ENCODE data around the gene TMPRSS2. TPM values are rescaled to one million over a fixed set of nuclear protein-coding genes. Genes with fewer than 3 reads are reported as not detected.
"Not testable (repeated sequence)": the region's sequence is repeated elsewhere in the genome, so short reads cannot be mapped to it uniquely, and the experiment has no call there.

TMPRSS2 gene
- total and polyA plus RNA-seq, 2 donors (not counting 3 experiments of a cell fraction or from before 2014, with no cell fraction given) = not detected

DNA sequence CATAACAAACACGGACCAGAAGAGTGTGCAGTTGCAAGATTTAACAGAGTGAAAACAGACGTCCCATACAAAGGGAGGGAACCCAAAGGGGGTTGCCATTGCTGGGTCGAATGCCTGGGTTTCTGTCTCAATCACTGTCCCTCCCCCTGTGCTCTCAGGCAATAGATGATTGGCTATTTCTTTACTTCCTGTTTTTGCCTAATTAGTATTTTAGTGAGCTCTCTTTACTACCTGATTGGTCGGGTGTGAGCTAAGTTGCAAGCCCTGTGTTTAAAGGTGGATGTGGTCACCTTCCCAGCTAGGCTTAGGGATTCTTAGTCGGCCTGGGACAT is 84.7 kb downstream of the TMPRSS2 start:
- dilution Hi-C loops (cut with MboI; ENCODE audit: extremely low pct_ligation_motif_present, low sequenced_read_pairs); H3K27ac ChIP-seq (ENCODE audit: insufficient read depth, low read depth, low read length); FAIRE-seq; H3K4me2 ChIP-seq (ENCODE audit: insufficient read depth, low read length); H3K9ac ChIP-seq (replicated peaks; ENCODE audit: extremely low read depth, insufficient read depth, low read length); H3K4me3 ChIP-seq (replicated peaks in 1 of 3; ENCODE audit: insufficient read depth in 1 of 3, low read depth in 1 of 3, low read length in 3 of 3); H3K79me2 ChIP-seq (ENCODE audit: control insufficient read depth, insufficient read depth, low read length); H3K36me3 ChIP-seq (ENCODE audit: control insufficient read depth in 2 of 2, extremely low read depth in 1 of 2, insufficient read depth in 2 of 2, low read length in 2 of 2); H3K4me1 ChIP-seq (ENCODE audit: control insufficient read depth, extremely low read depth, insufficient read depth, low read length); POLR2A ChIA-PET; H4K20me1 ChIP-seq (replicated peaks; ENCODE audit: control insufficient read depth, extremely low read depth, insufficient read depth, low read length); DNase-seq (ENCODE audit: low read depth, low spot score); H3K9me3 ChIP-seq (replicated peaks; ENCODE audit: control insufficient read depth, insufficient read depth, low read length); H3K27me3 ChIP-seq (ENCODE audit: control insufficient read depth in 2 of 2, insufficient read depth in 2 of 2, low read length in 2 of 2); CTCF ChIA-PET; H3K9me1 ChIP-seq (replicated peaks; ENCODE audit: control insufficient read depth, extremely low read depth, insufficient read depth, low read length); H2AFZ ChIP-seq (ENCODE audit: low read depth, low read length); BruUV-seq (replicated peaks): not testable (repeated sequence)
- intact Hi-C loops (cut with micrococcal nuclease) = loop anchor here (5.0 kb wide), 1 partner anchor 256 kb away; the partner anchor contains the start of gene BACE2

GRCh38 chr21:41422546-41423304 is 85.2 kb downstream of the TMPRSS2 start:
- TF ChIP-seq GATA2 (IDR thresholded peaks at IDR 0.05; ENCODE audit: insufficient read depth, insufficient read length, low read depth, low read length) (no peak), POLR2AphosphoS5 (IDR thresholded peaks at IDR 0.05; ENCODE audit: insufficient read depth, low read depth, low read length) (no peak), MAX (IDR thresholded peaks at IDR 0.05; ENCODE audit: insufficient read depth, insufficient read length) (no peak), POLR2A (IDR thresholded peaks at IDR 0.05; ENCODE audit: low read depth, low read length) (no peak), CTCF (IDR thresholded peaks at IDR 0.05; ENCODE audit: extremely low read depth in 1 of 2, insufficient read depth in 1 of 2, low read depth in 1 of 2, low read length in 2 of 2) (no peak), MYC (IDR thresholded peaks at IDR 0.05; ENCODE audit: low read depth, low read length) (no peak), JUN (IDR thresholded peaks at IDR 0.05; ENCODE audit: borderline replicate concordance, insufficient read depth, insufficient read length, low read depth) (no peak)
- H4K20me1 ChIP-seq (replicated peaks; ENCODE audit: control insufficient read depth, extremely low read depth, insufficient read depth, low read length) = no peaks in the 10 kb centered on the region
- no peaks in the 10 kb centered on the region for H3K9me1 ChIP-seq (replicated peaks; ENCODE audit: control insufficient read depth, extremely low read depth, insufficient read depth, low read length)
- intact Hi-C loops (cut with micrococcal nuclease) (loop anchor here (5.0 kb wide), 1 partner anchor 255 kb away; the partner anchor contains the start of gene BACE2), dilution Hi-C loops (cut with MboI; ENCODE audit: extremely low pct_ligation_motif_present, low sequenced_read_pairs) (no loop called here)
- ChIA-PET CTCF (no interaction called here), POLR2A (no interaction called here)
- H3K9me3 ChIP-seq (replicated peaks; ENCODE audit: control insufficient read depth, insufficient read depth, low read length) = no peaks in the 10 kb centered on the region
- no peaks in the 10 kb centered on the region for H3K36me3 ChIP-seq (ENCODE audit: control insufficient read depth in 2 of 2, extremely low read depth in 1 of 2, insufficient read depth in 2 of 2, low read length in 2 of 2)
- H2AFZ ChIP-seq (ENCODE audit: low read depth, low read length) = no peak overlapping the region
- H3K27me3 ChIP-seq (ENCODE audit: control insufficient read depth in 2 of 2, insufficient read depth in 2 of 2, low read length in 2 of 2) = peaks cover 7 to 9% of the 10 kb centered on the region in 2 experiments
- H3K4me1 ChIP-seq (ENCODE audit: control insufficient read depth, extremely low read depth, insufficient read depth, low read length) = peaks cover 6% of the 10 kb centered on the region
- no TSS peak for BruUV-seq (replicated peaks)
- no peaks in the 10 kb centered on the region for H3K79me2 ChIP-seq (ENCODE audit: control insufficient read depth, insufficient read depth, low read length)
- FAIRE-seq (no peak), DNase-seq (ENCODE audit: low read depth, low spot score) (no peak)
- no peak overlapping the region for H3K4me3 ChIP-seq (replicated peaks in 1 of 3; ENCODE audit: insufficient read depth in 1 of 3, low read depth in 1 of 3, low read length in 3 of 3)
- no peak overlapping the region for H3K27ac ChIP-seq (ENCODE audit: insufficient read depth, low read depth, low read length)
- H3K4me2 ChIP-seq (ENCODE audit: insufficient read depth, low read length) = no peak overlapping the region
- no peak overlapping the region for H3K9ac ChIP-seq (replicated peaks; ENCODE audit: extremely low read depth, insufficient read depth, low read length)

- dilution Hi-C loops (cut with MboI; ENCODE audit: extremely low pct_ligation_motif_present, low sequenced_read_pairs); H4K20me1 ChIP-seq (replicated peaks; ENCODE audit: control insufficient read depth, extremely low read depth, insufficient read depth, low read length); POLR2A ChIA-PET; DNase-seq (ENCODE audit: low read depth, low spot score); H3K36me3 ChIP-seq (ENCODE audit: control insufficient read depth in 2 of 2, extremely low read depth in 1 of 2, insufficient read depth in 2 of 2, low read length in 2 of 2); H3K4me1 ChIP-seq (ENCODE audit: control insufficient read depth, extremely low read depth, insufficient read depth, low read length); H3K9me3 ChIP-seq (replicated peaks; ENCODE audit: control insufficient read depth, insufficient read depth, low read length); H3K27me3 ChIP-seq (ENCODE audit: control insufficient read depth in 2 of 2, insufficient read depth in 2 of 2, low read length in 2 of 2); H3K9me1 ChIP-seq (replicated peaks; ENCODE audit: control insufficient read depth, extremely low read depth, insufficient read depth, low read length); H3K79me2 ChIP-seq (ENCODE audit: control insufficient read depth, insufficient read depth, low read length); BruUV-seq (replicated peaks); FAIRE-seq; CTCF ChIA-PET; H2AFZ ChIP-seq (ENCODE audit: low read depth, low read length): not testable (repeated sequence)
- peak overlapping the region; percentile 45 for H3K4me2 ChIP-seq (ENCODE audit: insufficient read depth, low read length)
- H3K4me3 ChIP-seq (replicated peaks in 1 of 3; ENCODE audit: insufficient read depth in 1 of 3, low read depth in 1 of 3, low read length in 3 of 3) = peak overlapping the region in 1 of 3 experiments; percentile 39
- peak overlapping the region; percentile 27 for H3K27ac ChIP-seq (ENCODE audit: insufficient read depth, low read depth, low read length)
- H3K9ac ChIP-seq (replicated peaks; ENCODE audit: extremely low read depth, insufficient read depth, low read length) = peak overlapping the region; percentile 66
- intact Hi-C loops (cut with micrococcal nuclease) = loop anchor here (5.0 kb wide), 1 partner anchor 254 kb away; the partner anchor contains the start of gene BACE2
Measured at GRCh38 chr21:41420998-41421397, 87.0 kb downstream of the TMPRSS2 start.

Data from endothelial cell of umbilical vein (primary cell).